PC-3 (cell line): ENCODE results near the gene MVB12B.

Experiments
- EZH2 ChIP-seq: fragments of 300-600 bp; sonication (generic); IDR thresholded peaks from one replicate; pipeline ENCODE4 v1.6.1; 2017; ENCODE audit warnings: antibody characterized with exemption, mild to moderate bottlenecking, low read length; ENCODE audit not compliant: unreplicated experiment
- EZH2phosphoT487 ChIP-seq: fragments of 300-600 bp; sonication (generic); IDR thresholded peaks from 2 replicates; pipeline ENCODE4 v1.6.1; 2018; ENCODE audit warnings: mild to moderate bottlenecking, antibody characterized with exemption, low read length, borderline replicate concordance
- TF ChIP-seq, protein P1 (sequence below): fragments of 300-600 bp; sonication (generic); conservative IDR thresholded peaks from 2 replicates; pipeline ENCODE4 v1.5.1; 2017; ENCODE audit warnings: antibody characterized with exemption, low read depth, mild to moderate bottlenecking, low read length

DNA sequence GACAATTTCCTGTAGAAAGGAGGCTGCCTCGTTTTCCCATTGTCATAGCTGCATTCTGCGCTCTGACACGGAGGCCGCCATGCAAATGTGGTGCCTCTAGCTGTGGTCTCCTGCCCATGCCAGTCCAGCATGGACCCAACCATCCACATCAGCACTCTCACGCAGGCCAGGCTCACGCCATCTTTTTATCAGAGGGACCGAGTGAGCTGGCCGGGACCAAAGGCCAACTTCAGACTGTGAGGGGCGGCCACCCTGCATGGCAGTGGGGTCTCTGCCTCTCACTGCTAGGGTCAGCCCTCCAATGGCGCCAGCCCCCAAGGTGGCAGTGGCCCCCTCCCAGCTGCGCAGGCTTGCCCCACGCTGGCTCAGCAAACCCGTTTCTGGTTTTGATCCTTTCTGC is 155.2 kb downstream of the MVB12B start:
- TF ChIP-seq, protein P1, sequence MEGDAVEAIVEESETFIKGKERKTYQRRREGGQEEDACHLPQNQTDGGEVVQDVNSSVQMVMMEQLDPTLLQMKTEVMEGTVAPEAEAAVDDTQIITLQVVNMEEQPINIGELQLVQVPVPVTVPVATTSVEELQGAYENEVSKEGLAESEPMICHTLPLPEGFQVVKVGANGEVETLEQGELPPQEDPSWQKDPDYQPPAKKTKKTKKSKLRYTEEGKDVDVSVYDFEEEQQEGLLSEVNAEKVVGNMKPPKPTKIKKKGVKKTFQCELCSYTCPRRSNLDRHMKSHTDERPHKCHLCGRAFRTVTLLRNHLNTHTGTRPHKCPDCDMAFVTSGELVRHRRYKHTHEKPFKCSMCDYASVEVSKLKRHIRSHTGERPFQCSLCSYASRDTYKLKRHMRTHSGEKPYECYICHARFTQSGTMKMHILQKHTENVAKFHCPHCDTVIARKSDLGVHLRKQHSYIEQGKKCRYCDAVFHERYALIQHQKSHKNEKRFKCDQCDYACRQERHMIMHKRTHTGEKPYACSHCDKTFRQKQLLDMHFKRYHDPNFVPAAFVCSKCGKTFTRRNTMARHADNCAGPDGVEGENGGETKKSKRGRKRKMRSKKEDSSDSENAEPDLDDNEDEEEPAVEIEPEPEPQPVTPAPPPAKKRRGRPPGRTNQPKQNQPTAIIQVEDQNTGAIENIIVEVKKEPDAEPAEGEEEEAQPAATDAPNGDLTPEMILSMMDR = no peak
- TF ChIP-seq EZH2 (no peak), EZH2phosphoT487 (no peak)
